Immature natural killer cell (primary cell): ENCODE results near the gene METTL26. TPM values are rescaled to one million over a fixed set of nuclear protein-coding genes. Genes with fewer than 3 reads are reported as not detected.

Experiments used
- DNase-seq, 3 donors: peaks; one replicate each; pipeline ENCODE4 v3.0.0; 2022; ENCODE audit warnings: mixed read lengths in 1 of 3
- H3K27ac Mint-ChIP-seq, 6 donors: one replicate each; pipeline ENCODE4 v1.8.0; 2020; ENCODE audit warnings: mixed read lengths in 6 of 6, mild to moderate bottlenecking in 5 of 6, inconsistent platforms in 4 of 6, moderate library complexity in 3 of 6
- H3K27me3 Mint-ChIP-seq, 3 donors: one replicate each; pipeline ENCODE4 v1.8.0; 2020 to 2021; ENCODE audit warnings: low read depth in 3 of 3, mild to moderate bottlenecking in 3 of 3, mixed read lengths in 3 of 3, moderate library complexity in 3 of 3, inconsistent platforms in 1 of 3
- H3K36me3 Mint-ChIP-seq, 3 donors: one replicate each; pipeline ENCODE4 v1.8.0; 2020; ENCODE audit warnings: mixed read lengths in 3 of 3, inconsistent platforms in 2 of 3, mild to moderate bottlenecking in 2 of 3
- H3K4me1 Mint-ChIP-seq, 2 donors: one replicate each; pipeline ENCODE4 v1.8.0; 2020; ENCODE audit warnings: inconsistent platforms in 2 of 2, mild to moderate bottlenecking in 2 of 2, mixed read lengths in 2 of 2, moderate library complexity in 1 of 2
- H3K4me3 Mint-ChIP-seq, 5 donors: one replicate each; pipeline ENCODE4 v1.8.0; 2020; ENCODE audit warnings: mild to moderate bottlenecking in 5 of 5, mixed read lengths in 5 of 5, inconsistent platforms in 3 of 5, moderate library complexity in 3 of 5
- H3K9me3 Mint-ChIP-seq, 6 donors: one replicate each; pipeline ENCODE4 v1.8.0; 2020; ENCODE audit warnings: mild to moderate bottlenecking in 6 of 6, mixed read lengths in 6 of 6, inconsistent platforms in 4 of 6, moderate library complexity in 3 of 6
- polyA plus RNA-seq, 3 donors: library from polyadenylated mRNA; unstranded; fragments of 300-500 nt; fragmentation: Illumina TruSeq; gene quantifications; one replicate each; pipeline ENCODE4 v1.2.3, GENCODE V29; 2021

METTL26 gene
- polyA plus RNA-seq, 3 donors from 2014 or later, result 89.3 to 128 (median 93.9) TPM

DNA sequence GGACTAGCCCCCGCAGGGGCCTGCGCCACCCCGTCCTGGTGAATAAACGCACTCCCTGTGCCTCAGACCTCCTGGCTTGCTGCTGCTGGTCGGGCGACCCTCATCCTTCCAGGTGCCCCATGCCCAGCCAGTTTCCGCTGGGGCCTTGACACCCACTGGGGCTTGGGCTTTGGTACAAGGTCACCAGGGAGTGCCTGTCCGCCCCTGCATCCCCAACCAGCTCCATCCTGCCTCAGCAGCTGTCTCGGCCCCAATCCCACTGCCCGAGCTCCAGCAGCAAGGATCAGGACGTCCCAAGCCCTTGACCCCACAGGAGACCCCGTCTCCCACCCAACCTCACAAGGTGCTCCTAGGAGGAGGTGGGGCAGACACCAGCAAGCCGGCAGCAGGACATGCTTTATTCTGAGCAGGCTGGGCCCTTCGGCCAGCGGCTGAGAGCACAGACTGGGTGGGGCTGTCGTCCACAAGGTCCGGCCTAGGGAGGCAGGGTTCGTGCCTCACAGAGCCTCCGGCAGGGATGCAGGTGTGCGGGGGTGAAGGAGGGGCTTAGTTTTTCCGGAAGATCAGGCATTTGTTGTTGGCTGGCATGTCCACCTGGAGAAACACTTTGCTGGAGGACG lies 1.9 kb downstream of the METTL26 start:
- no peak for DNase-seq
- Mint-ChIP-seq H3K9me3 (peaks cover 0 to 2% (median 0%) of the 10 kb centered on the region in 6 donors), H3K27me3 (peaks cover 8 to 10% (median 9%) of the 10 kb centered on the region in 3 donors), H3K4me3 (peak overlapping the region in 4 of 5 donors; percentile 14 to 64 (median 46)), H3K36me3 (no peaks in the 10 kb centered on the region), H3K4me1 (peaks cover 0 to 9% of the 10 kb centered on the region in 2 donors), H3K27ac (no peak overlapping the region)

DNA sequence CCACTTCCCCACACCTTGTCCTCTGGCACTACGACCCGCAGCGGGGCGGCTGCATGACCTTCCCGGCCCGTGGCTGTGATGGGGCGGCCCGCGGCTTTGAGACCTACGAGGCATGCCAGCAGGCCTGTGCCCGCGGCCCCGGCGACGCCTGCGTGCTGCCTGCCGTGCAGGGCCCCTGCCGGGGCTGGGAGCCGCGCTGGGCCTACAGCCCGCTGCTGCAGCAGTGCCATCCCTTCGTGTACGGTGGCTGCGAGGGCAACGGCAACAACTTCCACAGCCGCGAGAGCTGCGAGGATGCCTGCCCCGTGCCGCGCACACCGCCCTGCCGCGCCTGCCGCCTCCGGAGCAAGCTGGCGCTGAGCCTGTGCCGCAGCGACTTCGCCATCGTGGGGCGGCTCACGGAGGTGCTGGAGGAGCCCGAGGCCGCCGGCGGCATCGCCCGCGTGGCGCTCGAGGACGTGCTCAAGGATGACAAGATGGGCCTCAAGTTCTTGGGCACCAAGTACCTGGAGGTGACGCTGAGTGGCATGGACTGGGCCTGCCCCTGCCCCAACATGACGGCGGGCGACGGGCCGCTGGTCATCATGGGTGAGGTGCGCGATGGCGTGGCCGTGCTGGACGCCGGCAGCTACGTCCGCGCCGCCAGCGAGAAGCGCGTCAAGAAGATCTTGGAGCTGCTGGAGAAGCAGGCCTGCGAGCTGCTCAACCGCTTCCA lies 2.6 kb downstream of the METTL26 start:
- peaks cover 0 to 5% (median 0%) of the 10 kb centered on the region in 3 donors for H3K36me3 Mint-ChIP-seq
- H3K9me3 Mint-ChIP-seq, result peaks cover 0 to 2% (median 0%) of the 10 kb centered on the region in 6 donors
- H3K4me1 Mint-ChIP-seq, result peaks cover 0 to 9% of the 10 kb centered on the region in 2 donors
- no peak overlapping the region for H3K27ac Mint-ChIP-seq
- H3K27me3 Mint-ChIP-seq, result peaks cover 8 to 10% (median 9%) of the 10 kb centered on the region in 3 donors
- no peak overlapping the region for H3K4me3 Mint-ChIP-seq
- DNase-seq, result no peak

DNA sequence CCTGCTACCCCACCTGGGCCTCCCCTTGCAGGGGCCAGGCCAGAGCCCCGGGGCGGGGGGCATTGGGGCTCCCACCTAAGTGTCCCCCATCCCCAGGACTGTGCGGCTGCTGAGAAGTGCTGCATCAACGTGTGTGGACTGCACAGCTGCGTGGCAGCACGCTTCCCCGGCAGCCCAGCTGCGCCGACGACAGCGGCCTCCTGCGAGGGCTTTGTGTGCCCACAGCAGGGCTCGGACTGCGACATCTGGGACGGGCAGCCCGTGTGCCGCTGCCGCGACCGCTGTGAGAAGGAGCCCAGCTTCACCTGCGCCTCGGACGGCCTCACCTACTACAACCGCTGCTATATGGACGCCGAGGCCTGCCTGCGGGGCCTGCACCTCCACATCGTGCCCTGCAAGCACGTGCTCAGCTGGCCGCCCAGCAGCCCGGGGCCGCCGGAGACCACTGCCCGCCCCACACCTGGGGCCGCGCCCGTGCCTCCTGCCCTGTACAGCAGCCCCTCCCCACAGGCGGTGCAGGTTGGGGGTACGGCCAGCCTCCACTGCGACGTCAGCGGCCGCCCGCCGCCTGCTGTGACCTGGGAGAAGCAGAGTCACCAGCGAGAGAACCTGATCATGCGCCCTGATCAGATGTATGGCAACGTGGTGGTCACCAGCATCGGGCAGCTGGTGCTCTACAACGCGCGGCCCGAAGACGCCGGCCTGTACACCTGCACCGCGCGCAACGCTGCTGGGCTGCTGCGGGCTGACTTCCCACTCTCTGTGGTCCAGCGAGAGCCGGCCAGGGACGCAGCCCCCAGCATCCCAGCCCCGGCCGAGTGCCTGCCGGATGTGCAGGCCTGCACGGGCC lies 3.4 kb downstream of the METTL26 start:
- H3K9me3 Mint-ChIP-seq, result peaks cover 0 to 2% (median 0%) of the 10 kb centered on the region in 6 donors
- no peak overlapping the region for H3K4me3 Mint-ChIP-seq
- peaks cover 0 to 5% (median 0%) of the 10 kb centered on the region in 3 donors for H3K36me3 Mint-ChIP-seq
- DNase-seq, result no peak
- peaks cover 0 to 7% of the 10 kb centered on the region in 2 donors for H3K4me1 Mint-ChIP-seq
- peaks cover 7 to 9% (median 8%) of the 10 kb centered on the region in 3 donors for H3K27me3 Mint-ChIP-seq
- H3K27ac Mint-ChIP-seq, result no peak overlapping the region

DNA sequence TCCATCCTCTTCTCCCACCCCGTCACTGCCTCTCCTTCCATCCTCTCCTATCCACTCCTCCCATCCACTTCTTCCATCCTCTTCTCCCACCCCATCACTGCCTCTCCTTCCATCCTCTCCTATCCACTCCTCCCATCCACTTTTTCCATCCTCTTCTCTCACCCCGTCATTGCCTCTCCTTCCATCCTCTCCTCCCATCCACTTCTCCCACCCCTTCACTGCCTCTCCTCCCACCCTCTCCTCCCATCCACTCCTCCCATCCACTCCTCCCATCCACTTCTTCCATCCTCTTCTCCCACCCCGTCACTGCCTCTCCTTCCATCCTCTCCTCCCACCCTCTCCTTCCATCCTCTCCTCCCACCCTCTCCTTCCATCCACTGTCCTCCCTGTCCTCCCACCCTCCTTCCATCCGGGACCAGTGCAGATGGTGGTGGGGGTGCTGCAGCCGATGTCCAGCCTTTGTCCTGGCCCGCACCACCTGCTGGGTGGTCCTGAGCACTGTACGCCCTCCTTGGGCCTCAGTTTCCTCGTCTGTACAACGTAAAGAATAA lies 4.2 kb downstream of the METTL26 start:
- peaks cover 0 to 6% of the 10 kb centered on the region in 2 donors for H3K4me1 Mint-ChIP-seq
- H3K27me3 Mint-ChIP-seq, result peaks cover 7% of the 10 kb centered on the region in 3 donors
- H3K4me3 Mint-ChIP-seq, result no peak overlapping the region
- H3K36me3 Mint-ChIP-seq, result peaks cover 0 to 5% (median 0%) of the 10 kb centered on the region in 3 donors
- no peak overlapping the region for H3K27ac Mint-ChIP-seq
- no peak for DNase-seq
- peaks cover 0 to 2% (median 0%) of the 10 kb centered on the region in 6 donors for H3K9me3 Mint-ChIP-seq

DNA sequence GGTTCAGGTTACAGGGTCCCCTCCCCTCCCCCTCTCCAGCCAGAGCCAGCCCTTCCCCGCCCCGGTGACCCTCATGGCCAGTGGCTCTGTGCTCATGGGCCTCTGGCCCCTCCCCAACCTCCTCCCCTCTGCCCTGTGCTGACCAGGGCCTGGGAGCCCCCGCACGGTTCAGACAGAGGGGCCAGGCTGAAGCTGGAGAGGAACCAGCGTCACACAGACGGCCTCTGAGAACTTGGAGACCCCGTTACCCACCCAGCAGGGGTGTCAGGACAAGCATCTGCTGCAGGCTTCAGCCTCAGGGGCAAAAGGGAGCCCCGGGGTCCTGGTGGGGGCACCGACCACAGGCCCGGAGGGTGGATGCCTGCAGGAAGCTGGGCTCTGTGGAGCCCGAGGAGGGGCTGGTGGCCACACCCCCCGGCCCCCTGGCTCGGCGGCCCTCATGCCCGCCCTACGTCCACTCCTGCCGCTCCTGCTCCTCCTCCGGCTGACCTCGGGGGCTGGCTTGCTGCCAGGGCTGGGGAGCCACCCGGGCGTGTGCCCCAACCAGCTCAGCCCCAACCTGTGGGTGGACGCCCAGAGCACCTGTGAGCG lies 5.2 kb downstream of the METTL26 start, which contains the start of gene WFIKKN1:
Gene WFIKKN1, plus strand, starts transcription at position 171 of the 591 bp plus-strand sequence. Its CDS starts 269 bp downstream, at position 440.
- Mint-ChIP-seq H3K36me3 (peaks cover 0 to 5% (median 0%) of the 10 kb centered on the region in 3 donors), H3K4me3 (no peak within 1 kb of the TSS), H3K9me3 (no peaks in the 10 kb centered on the region), H3K4me1 (peaks cover 0 to 1% of the 10 kb centered on the region in 2 donors), H3K27ac (no peak within 1 kb of the TSS), H3K27me3 (no peaks in the 10 kb centered on the region)
- DNase-seq, result no peak

DNA sequence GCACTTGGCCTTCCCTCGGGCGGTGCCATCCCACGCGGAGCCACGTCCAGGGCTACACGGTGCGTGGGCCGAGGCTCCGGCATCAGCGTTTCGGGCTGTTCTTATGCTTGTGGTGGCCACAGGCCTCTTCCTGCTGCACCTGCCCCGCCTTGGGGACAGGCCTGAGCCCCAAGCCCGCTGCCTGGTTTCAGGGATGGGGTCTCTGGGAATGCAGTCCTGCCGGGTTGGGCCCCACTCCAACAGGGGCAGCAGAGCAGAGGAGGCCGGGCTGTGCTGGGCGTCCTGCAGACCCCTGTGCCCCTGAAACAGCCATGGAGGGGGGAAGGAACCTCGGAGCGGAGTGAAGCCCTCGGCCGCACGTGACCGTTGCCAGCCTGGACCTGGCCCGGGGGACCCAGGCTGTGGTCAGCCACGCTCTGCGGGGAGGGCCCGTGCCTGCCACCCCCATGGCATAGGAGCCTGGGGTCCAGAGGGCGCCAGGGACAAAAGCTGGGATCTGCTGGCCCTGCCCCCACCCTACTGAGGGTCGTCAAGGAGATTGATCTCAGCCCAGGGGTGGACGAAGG lies 5.8 kb downstream of the METTL26 start:
- Mint-ChIP-seq H3K4me1 (peaks cover 0 to 1% of the 10 kb centered on the region in 2 donors), H3K4me3 (no peak overlapping the region), H3K36me3 (peaks cover 0 to 5% (median 0%) of the 10 kb centered on the region in 3 donors), H3K27ac (no peak overlapping the region), H3K9me3 (no peaks in the 10 kb centered on the region), H3K27me3 (no peaks in the 10 kb centered on the region)
- no peak for DNase-seq

DNA sequence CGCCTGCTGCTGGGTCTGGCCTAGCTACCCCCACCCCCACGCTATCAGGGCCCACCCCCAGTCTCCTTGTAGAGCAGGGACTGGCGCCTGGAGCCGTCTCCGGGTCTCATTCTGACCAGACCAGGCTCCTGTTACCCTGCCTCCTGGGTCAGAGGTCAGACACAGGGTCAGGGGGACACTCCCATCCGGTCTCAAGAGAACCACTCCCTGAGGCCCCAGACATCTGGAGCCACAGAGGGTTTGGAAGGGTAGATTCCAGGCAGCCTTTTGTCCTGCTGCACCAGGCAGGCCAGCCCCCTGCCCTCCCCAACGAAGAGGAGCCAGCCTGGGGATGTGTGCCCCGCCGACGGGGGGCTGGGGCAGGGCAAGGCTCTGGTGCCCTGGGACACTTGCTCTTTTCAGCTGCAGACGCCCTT lies 6.3 kb downstream of the METTL26 start:
- H3K27me3 Mint-ChIP-seq, result no peaks in the 10 kb centered on the region
- H3K4me3 Mint-ChIP-seq, result no peak overlapping the region
- peaks cover 0 to 5% (median 0%) of the 10 kb centered on the region in 3 donors for H3K36me3 Mint-ChIP-seq
- H3K4me1 Mint-ChIP-seq, result peaks cover 0 to 1% of the 10 kb centered on the region in 2 donors
- no peak overlapping the region for H3K27ac Mint-ChIP-seq
- no peaks in the 10 kb centered on the region for H3K9me3 Mint-ChIP-seq
- no peak for DNase-seq

DNA sequence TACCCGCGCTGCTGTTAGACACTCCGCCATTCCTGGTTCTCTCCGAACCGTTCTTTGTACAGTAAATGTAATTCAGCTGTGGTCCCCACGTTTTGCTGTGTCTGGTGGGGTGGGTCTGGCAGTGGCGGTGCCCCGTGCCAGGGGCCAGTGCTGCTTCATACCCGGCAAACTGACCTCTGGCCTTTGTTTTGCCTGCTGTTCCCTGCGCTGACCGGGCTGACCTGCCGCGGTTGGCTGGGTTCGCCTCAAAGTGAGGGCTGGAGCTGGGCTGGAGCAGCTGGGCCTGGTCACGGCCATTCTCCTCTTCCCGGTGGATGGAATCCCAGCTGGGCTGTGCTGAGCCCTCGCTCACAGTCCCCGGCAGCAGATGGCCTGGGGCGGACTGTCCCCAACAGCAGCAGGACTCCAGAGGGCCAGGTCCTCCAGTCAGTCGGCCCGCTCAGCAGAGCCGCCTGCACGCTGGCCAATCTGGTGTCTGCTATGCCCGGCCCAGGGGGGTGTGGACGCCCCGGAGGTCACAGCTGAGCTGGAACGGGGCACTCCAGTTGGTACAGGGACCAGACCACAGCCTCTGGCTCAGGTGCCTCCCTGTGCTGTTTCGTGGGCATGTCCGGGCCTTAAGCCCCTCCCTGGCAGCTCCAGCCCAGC lies 6.8 kb downstream of the METTL26 start:
- Mint-ChIP-seq H3K4me3 (no peak overlapping the region), H3K9me3 (no peaks in the 10 kb centered on the region), H3K27me3 (no peaks in the 10 kb centered on the region), H3K27ac (no peak overlapping the region), H3K36me3 (peaks cover 0 to 5% (median 0%) of the 10 kb centered on the region in 3 donors), H3K4me1 (no peaks in the 10 kb centered on the region)
- DNase-seq, result no peak

DNA sequence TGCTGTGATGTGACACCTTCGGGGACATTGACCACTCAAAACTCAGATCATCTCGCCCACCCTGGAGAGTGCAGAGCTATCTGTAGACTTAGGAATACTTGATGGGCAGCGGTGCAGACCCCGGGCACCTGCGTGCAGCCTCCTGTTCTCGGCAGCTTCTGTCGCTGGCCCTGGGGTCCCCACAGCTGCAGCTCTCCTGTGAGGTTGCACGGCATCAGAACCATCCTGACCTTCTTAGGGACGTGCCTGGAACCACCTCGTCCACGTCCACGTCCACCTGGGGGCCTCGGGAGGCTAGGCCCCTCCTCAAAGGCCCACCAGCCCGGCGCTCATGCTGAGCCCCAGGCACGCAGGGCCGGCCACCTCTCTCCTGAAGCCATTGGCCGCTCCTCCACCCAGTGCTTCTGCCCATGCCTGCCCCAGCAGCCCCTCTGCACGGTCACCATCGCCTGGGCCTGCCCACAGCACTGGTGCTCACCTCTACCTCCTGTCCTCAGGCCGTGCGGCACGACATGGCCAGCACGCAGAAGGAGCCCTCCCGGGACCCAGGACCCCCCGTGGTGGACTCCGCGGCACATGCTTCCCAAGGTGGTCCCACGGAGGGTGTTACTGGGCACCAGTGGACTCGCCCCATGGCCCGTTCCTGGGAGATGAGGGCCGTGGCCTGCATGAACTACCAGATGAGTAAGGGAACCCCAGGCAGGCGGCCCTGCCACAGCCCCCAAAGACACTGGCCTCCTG lies 7.6 kb downstream of the METTL26 start:
- no peaks in the 10 kb centered on the region for H3K27me3 Mint-ChIP-seq
- H3K4me1 Mint-ChIP-seq, result peaks cover 0 to 2% of the 10 kb centered on the region in 2 donors
- no peaks in the 10 kb centered on the region for H3K9me3 Mint-ChIP-seq
- H3K4me3 Mint-ChIP-seq, result no peak overlapping the region
- H3K27ac Mint-ChIP-seq, result no peak overlapping the region
- peaks cover 0 to 5% (median 0%) of the 10 kb centered on the region in 3 donors for H3K36me3 Mint-ChIP-seq
- DNase-seq, result no peak

DNA sequence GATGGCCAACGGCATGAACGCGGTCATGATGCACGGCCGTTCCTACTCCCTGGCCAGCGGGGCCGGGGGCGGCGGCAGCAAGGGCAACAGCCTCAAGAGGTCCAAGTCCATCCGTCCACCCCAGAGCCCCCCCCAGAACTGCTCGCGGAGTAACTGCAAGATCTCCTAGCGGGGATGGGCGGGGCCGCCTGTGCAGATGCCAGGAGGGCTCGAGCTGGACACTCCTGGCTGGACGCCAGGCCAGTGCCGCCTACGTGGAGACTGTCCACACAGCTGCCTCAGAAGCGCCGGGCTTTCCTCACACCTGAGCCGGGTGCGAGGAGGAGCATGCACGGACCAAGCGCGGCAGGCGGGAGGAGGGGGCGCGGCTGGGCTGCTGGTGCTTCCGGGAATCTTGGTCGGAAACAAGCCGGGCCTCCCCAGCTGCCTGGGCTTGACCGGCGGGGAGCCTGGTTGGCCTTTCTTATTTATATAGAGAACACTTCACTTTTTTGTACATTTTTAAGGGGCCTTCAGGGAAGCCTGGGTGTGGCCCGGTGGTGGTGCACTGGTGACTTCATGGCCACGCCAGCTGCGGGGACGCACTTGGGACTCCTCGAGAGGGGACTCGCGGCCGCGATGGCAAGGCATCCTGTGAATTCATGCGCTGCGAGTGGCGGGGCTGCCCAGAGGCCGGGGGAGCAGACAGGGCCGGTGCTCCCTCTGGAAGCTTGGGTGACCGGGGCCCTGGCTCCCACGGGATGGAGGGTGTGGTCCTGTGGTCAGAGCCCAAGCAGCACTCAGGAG lies 8.5 kb downstream of the METTL26 start:
- H3K4me1 Mint-ChIP-seq, result peaks cover 0 to 2% of the 10 kb centered on the region in 2 donors
- H3K9me3 Mint-ChIP-seq, result no peaks in the 10 kb centered on the region
- no peak for DNase-seq
- H3K36me3 Mint-ChIP-seq, result peaks cover 0 to 5% (median 0%) of the 10 kb centered on the region in 3 donors
- no peak overlapping the region for H3K27ac Mint-ChIP-seq
- H3K4me3 Mint-ChIP-seq, result no peak overlapping the region
- H3K27me3 Mint-ChIP-seq, result no peaks in the 10 kb centered on the region

DNA sequence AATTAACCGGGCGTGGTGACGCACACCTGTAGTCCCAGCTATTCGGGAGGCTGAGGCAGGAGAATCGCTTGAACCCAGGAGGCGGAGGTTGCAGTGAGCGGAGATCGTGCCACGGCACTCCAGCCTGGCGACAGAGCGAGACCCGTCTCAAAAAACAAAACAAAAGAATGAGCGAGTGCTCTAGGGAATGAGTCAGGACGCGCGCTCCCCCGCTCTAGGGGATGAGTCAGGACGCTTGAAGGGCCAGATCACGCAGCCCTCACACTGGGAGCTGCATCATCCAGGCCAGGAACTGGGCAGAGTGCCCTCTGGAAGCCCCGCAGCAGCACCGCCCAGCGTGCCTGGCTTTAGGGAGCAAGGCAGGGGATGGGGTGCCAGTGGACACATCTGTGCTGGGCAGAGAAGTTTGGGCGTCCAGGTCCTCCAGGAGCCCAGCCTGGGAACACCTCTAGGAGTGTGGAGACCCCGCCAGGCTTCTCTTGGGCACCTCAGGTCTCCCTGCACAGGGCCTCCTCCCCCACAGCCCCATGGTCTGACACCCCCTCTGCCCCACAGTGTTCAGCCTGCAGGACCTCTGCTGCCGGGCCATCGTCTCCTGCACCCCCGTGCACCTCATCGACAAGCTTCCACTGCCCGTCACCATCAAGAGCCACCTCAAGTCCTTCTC lies 9.2 kb downstream of the METTL26 start:
- no peak overlapping the region for H3K27ac Mint-ChIP-seq

More for the DNA sequence above, 9.2 kb downstream of the METTL26 start:
- no peak overlapping the region for H3K4me3 Mint-ChIP-seq
- peaks cover 0 to 2% of the 10 kb centered on the region in 2 donors for H3K4me1 Mint-ChIP-seq
- H3K27me3 Mint-ChIP-seq, result no peaks in the 10 kb centered on the region
- DNase-seq, result no peak
- H3K36me3 Mint-ChIP-seq, result peaks cover 0 to 5% (median 0%) of the 10 kb centered on the region in 3 donors
- no peaks in the 10 kb centered on the region for H3K9me3 Mint-ChIP-seq
